Activated naive CD4-positive, alpha-beta T cell treated with anti-CD3 and anti-CD28 coated beads, Interleukin-2, amount 50 U/mL, for 72 hours (primary cell): ENCODE results near the gene ARHGEF7. TPM values are rescaled to one million over a fixed set of nuclear protein-coding genes. Genes with fewer than 3 reads are reported as not detected.

Experiments used
- ATAC-seq, 2 donors: fragments of 150-1000 bp; cut with Tn5 transposase; 2 replicates each; pipeline ENCODE4 v1.10.0; 2021; ENCODE audit warnings: mild to moderate bottlenecking in 2 of 2, moderate library complexity in 2 of 2
- DNase-seq, 2 donors: peaks; one replicate each; pipeline ENCODE4 v3.0.0; 2021 to 2022; ENCODE audit warnings: low spot score in 2 of 2
- H3K27ac Mint-ChIP-seq, 2 donors: one replicate each; pipeline ENCODE4 v1.8.0; 2022; ENCODE audit warnings: mild to moderate bottlenecking in 2 of 2, mixed read lengths in 2 of 2
- H3K36me3 Mint-ChIP-seq, 2 donors: one replicate each; pipeline ENCODE4 v1.8.0; 2022; ENCODE audit warnings: mixed read lengths in 2 of 2
- H3K9me3 Mint-ChIP-seq, 2 donors: one replicate each; pipeline ENCODE4 v1.8.0; 2022; ENCODE audit warnings: mixed read lengths in 2 of 2
- total RNA-seq, 2 donors: library from RNA; stranded (reverse); gene quantifications; one replicate each; pipeline ENCODE4 v1.2.3, GENCODE V29; 2022

The ARHGEF7 gene
- total RNA-seq, 2 donors from 2014 or later: 69.5 to 82.5 TPM

DNA sequence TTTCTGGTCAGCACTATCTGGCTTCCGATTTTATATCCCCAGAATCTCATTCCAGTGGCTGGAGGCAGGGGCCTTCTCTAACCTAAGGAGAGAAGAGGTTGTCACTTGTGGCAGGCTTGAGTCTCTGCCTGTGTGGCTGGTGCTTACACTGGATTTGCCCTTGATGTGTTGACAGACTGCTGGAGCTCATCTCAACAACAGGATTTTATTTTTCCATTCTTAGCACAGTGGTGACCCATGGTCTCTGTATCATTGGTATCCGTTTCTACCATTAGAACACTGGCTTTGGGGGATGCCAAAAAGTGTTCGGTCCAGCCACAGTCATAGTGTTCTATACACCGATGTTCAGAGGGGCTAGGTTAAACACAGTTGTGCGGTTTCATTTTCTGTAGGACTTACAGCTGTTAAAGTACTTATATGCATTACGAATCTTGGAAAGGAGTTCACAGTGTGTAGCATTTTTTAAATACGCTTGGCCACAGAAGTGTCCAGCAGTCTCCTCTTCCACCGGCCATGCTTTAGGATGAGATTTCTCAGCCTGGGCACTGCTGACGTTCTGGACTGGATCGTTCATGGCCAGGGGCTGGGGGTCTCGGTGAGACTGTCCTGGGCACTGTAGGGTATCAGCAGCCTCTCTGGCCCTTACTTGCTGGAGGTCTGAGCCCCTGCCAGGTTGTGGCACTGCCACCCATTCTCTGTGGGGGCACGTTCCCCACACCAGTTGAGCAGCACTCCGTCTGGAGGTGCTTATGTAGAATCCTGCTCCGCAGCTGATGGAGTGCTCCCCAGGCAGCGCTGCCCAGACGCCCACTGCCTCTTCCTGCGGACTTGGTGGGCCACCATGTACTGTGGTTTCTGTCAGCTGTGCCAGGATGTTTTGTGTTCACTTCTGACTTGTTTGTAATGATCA, 163.9 kb downstream of the ARHGEF7 start:
- H3K9me3 Mint-ChIP-seq: no peaks in the 10 kb centered on the region
- DNase-seq (no peak), ATAC-seq (no peak)
- H3K27ac Mint-ChIP-seq: no peak overlapping the region
- peaks cover 9 to 19% of the 10 kb centered on the region in 2 donors for H3K36me3 Mint-ChIP-seq

GRCh38 chr13:111280226-111280625, 165.1 kb downstream of the ARHGEF7 start:
- Mint-ChIP-seq H3K36me3 (peaks cover 13 to 23% of the 10 kb centered on the region in 2 donors), H3K9me3 (no peaks in the 10 kb centered on the region)
- no peak for ATAC-seq

DNA sequence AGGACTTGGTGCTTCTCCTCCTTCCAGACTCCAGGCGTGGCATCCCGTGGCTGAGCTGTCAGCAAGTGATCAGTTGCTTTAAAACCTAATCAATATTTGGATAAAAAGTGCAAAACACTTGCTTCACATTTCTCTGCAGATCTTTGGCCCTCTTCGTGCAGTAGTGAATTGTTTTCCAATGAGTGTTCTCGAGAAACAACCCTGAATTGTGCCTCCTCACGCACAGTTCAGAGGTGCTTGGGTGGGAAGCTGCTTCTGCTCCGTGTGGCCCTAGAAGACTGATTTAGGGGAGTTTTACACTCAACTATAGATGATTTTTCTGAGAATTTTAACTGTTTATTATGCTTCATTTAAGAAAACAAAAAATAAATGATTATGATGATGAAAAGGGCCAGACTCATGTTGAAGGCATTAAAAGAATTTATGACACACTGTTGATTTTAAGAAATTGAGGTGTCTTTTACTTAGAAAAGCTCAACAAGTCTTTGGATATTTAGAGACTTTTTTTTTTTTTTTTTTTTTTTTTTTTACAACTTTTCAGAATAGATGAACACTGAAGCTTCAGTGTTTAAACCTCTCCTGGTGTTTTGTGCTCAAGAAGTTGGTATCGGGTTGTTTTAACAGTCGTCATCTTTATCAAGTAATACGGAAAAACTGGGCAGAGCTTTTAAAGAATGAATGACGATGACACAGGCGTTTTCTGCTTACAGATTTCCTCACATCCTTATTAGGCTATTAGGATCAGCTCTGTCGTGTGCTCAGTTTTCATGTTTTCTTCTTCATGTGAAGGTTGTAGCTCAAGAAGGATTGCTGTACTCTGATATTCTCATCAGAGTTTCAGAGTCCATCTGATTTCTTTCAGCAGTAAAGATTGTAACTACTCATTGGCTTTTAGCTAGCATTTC, 165.8 kb downstream of the ARHGEF7 start:
- DNase-seq (no peak), ATAC-seq (no peak)
- Mint-ChIP-seq H3K9me3 (no peaks in the 10 kb centered on the region), H3K27ac (peak overlapping the region in 1 of 2 donors; percentile 9), H3K36me3 (peaks cover 14 to 16% of the 10 kb centered on the region in 2 donors)

More at GRCh38 chr13:111280226-111280625, 165.1 kb downstream of the ARHGEF7 start:
- DNase-seq: no peak
- peak overlapping the region in 1 of 2 donors; percentile 72 for H3K27ac Mint-ChIP-seq

- H3K36me3 Mint-ChIP-seq: peaks cover 16 to 21% of the 10 kb centered on the region in 2 donors
- H3K9me3 Mint-ChIP-seq: no peaks in the 10 kb centered on the region
- no peak overlapping the region for H3K27ac Mint-ChIP-seq
- ATAC-seq (no peak), DNase-seq (no peak)
Observed at GRCh38 chr13:111281751-111282311, 166.7 kb downstream of the ARHGEF7 start.

DNA sequence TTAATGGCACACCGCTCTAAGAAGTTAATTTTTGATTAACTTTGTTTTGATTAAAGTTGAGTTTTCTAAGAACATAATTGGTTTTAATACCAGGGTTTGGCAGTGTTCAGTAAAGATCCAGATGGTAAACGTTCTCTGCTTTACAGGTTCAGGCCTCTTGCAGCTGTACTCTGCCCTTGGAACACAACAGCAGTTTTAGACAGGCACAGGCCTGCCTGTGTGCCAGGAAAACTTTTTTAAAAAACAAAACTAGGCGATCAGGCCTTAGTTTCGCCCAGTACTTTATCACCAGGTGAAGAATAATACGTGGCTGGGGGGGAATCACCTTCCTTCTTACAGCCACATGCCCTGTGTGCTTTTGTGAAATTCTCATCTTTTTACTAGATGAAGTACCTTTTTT, 167.3 kb downstream of the ARHGEF7 start:
- H3K36me3 Mint-ChIP-seq: peaks cover 21 to 27% of the 10 kb centered on the region in 2 donors
- ATAC-seq: no peak

GRCh38 chr13:111282997-111283396, 167.9 kb downstream of the ARHGEF7 start:
- no peak for ATAC-seq
- H3K27ac Mint-ChIP-seq: peak overlapping the region in 1 of 2 donors; percentile 56
- H3K9me3 Mint-ChIP-seq: no peaks in the 10 kb centered on the region
- H3K36me3 Mint-ChIP-seq: peaks cover 23 to 27% of the 10 kb centered on the region in 2 donors
- DNase-seq: no peak

More for the DNA sequence above, 167.3 kb downstream of the ARHGEF7 start:
- Mint-ChIP-seq H3K9me3 (no peaks in the 10 kb centered on the region), H3K27ac (no peak overlapping the region)
- DNase-seq: no peak

DNA sequence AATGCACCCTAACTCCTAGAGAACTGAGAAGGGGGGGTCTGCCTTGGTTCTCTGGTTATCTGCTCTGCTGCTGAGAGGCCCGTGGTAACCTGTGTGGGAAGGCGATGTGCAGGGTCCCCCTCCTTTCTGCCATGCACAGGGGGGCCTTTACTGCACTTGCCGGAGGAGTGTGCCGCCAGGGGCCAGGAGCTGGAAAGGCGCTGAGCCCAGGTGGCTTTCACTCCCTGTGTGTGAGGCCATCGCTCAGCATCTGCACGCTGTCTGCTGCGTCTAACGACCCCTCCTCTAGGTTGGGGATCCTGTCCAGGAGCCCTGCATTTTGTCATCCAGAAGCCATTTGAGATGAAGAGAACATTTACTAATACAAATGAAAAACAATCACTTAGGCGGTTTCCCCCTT, 168.3 kb downstream of the ARHGEF7 start:
- H3K36me3 Mint-ChIP-seq: peaks cover 23 to 27% of the 10 kb centered on the region in 2 donors

GRCh38 chr13:111283991-111284390, 168.9 kb downstream of the ARHGEF7 start:
- H3K27ac Mint-ChIP-seq: no peak overlapping the region
- no peak for DNase-seq
- no peaks in the 10 kb centered on the region for H3K9me3 Mint-ChIP-seq
- H3K36me3 Mint-ChIP-seq: peaks cover 23 to 27% of the 10 kb centered on the region in 2 donors
- no peak for ATAC-seq

More for the DNA sequence above, 168.3 kb downstream of the ARHGEF7 start:
- DNase-seq: no peak
- no peak for ATAC-seq
- Mint-ChIP-seq H3K27ac (peak overlapping the region in 1 of 2 donors; percentile 56), H3K9me3 (no peaks in the 10 kb centered on the region)

- Mint-ChIP-seq H3K27ac (no peak overlapping the region), H3K9me3 (no peaks in the 10 kb centered on the region), H3K36me3 (peaks cover 27 to 28% of the 10 kb centered on the region in 2 donors)
- no peak for ATAC-seq
- no peak for DNase-seq
Observed at GRCh38 chr13:111284565-111284964, 169.5 kb downstream of the ARHGEF7 start.

DNA sequence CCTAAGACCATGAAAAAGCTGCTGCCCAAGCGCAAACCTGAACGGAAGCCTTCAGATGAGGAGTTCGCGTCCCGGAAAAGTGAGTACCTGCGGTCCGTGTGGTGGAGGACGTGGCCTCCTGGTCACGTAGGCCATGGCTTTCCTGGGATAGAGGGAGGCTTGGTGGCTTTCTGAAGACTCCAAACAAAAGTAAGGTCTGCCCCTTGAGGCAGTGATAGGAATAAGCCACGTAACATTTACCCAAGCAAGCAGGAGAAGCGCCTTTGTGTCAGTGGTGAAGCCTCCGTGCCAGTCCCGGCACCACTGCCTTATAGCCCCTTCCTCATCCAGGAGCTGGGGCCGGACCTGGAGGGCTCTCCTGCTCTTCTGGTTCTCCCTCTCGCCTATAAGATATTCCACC, 171.1 kb downstream of the ARHGEF7 start:
- Mint-ChIP-seq H3K27ac (peak overlapping the region in 1 of 2 donors; percentile 93), H3K36me3 (peaks cover 23 to 30% of the 10 kb centered on the region in 2 donors), H3K9me3 (no peaks in the 10 kb centered on the region)
- ATAC-seq (peak in 1 of 2 donors; percentile 26), DNase-seq (no peak)

GRCh38 chr13:111286749-111287148, 171.6 kb downstream of the ARHGEF7 start:
- DNase-seq (no peak), ATAC-seq (peak in 1 of 2 donors; percentile 12)
- H3K9me3 Mint-ChIP-seq: no peaks in the 10 kb centered on the region
- H3K27ac Mint-ChIP-seq: peak overlapping the region; percentile 73 to 93
- H3K36me3 Mint-ChIP-seq: peaks cover 23 to 30% of the 10 kb centered on the region in 2 donors

DNA sequence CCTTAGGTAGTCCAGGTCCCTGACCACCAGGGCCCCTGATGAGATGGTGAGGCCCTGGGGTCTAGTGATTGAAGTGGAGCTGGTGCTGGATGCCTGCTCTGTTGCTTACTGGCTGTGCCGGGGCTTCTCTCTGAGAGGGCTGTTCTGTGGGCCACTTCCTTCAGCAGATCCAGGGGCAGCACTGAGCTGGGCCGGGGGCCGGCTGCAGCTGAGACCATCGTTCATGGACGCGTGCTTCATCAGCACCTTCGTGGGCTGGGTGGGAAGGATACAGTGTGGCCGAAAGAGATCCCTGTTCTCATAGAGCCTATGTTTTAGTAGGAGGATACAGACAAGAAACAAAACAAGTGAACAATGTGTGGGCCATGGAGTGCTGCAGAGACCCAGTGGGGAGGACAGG, 172.1 kb downstream of the ARHGEF7 start:
- ATAC-seq (no peak), DNase-seq (no peak)
- Mint-ChIP-seq H3K36me3 (peaks cover 28 to 34% of the 10 kb centered on the region in 2 donors), H3K27ac (peak overlapping the region in 1 of 2 donors; percentile 73), H3K9me3 (no peaks in the 10 kb centered on the region)

GRCh38 chr13:111288276-111288675, 173.2 kb downstream of the ARHGEF7 start:
- Mint-ChIP-seq H3K27ac (no peak overlapping the region), H3K9me3 (no peaks in the 10 kb centered on the region), H3K36me3 (peaks cover 32 to 42% of the 10 kb centered on the region in 2 donors)
- ATAC-seq (no peak), DNase-seq (no peak)

GRCh38 chr13:111289251-111289650, 174.1 kb downstream of the ARHGEF7 start:
- Mint-ChIP-seq H3K9me3 (no peaks in the 10 kb centered on the region), H3K36me3 (peaks cover 25 to 36% of the 10 kb centered on the region in 2 donors), H3K27ac (peak overlapping the region in 1 of 2 donors; percentile 19)
- DNase-seq (no peak), ATAC-seq (no peak)

GRCh38 chr13:111291908-111292307, 176.8 kb downstream of the ARHGEF7 start:
- DNase-seq: no peak
- H3K36me3 Mint-ChIP-seq: peaks cover 14 to 26% of the 10 kb centered on the region in 2 donors
- H3K27ac Mint-ChIP-seq: no peak overlapping the region
- ATAC-seq: no peak
- no peaks in the 10 kb centered on the region for H3K9me3 Mint-ChIP-seq

DNA sequence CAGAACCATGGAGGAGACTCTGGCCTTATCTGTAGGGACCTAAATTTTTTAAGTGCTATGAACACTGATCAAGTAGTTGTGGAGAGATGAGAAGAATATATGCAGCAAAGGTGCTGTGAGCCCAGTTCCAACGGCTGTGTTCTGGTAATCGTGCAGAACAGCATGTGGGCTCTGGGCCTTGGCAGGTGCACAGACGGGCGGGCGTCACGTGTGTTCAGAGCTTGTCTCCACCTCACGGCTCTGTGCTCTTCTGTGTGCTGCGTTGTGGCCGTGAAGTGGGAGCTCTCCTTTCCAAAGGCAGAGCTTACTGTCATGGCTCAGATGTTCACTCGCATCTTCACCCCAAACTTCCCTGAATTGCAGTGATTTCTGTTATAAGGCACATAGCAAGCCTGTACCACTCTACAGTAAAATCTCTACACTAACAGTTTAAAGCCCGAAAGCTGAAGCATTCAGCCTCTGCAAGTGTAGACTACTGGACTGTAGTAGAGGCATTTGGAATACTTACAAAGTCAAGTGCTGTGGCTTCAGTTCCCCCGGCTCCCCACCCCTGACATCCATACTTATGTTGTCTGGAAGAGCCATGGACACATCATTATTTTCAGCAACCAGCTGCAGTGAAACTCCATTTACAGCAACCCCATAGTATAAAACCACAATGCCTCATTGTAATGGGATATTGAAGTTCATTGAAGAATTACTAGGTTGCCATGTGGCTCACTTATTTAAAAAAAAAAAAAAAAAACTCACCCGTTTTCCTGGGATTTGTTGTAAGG, 177.8 kb downstream of the ARHGEF7 start:
- ATAC-seq: no peak

More for the DNA sequence above, 177.8 kb downstream of the ARHGEF7 start:
- Mint-ChIP-seq H3K9me3 (no peaks in the 10 kb centered on the region), H3K36me3 (peaks cover 9 to 19% of the 10 kb centered on the region in 2 donors), H3K27ac (no peak overlapping the region)
- DNase-seq: no peak
